Measurements from ENCODE around the gene TBRG4.

Gene TBRG4

DNA sequence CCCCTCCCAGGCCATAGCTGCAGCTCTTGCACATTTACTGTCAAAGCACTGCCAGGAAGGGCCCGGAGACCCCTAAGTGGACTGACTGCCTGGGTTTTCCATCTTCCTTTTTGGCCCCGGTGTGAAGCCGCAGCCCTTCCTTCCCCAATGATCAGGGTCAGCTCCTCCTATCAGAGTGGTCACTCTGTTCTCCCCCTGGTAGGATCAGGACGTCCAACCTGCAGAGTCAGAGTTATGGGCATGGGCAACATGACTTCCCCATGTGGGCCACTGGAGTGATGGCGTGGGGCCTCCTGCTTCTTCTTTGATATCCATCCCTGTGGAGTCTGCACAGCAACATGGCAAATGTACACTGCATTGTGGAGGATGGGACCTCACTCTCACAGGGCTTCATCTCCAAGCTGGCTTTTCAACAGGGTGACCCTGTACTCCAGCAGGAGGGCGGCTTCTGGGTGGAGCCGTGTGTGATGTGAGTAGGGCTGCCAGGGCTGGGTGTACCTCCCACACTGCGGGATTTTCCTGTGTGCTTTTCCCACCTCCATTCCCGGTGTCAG lies 39.7 kb upstream of the TBRG4 start:
- H3K4me3 ChIP-seq (ENCODE audit: low read length), result no peak overlapping the region
- TF ChIP-seq, protein P1, sequence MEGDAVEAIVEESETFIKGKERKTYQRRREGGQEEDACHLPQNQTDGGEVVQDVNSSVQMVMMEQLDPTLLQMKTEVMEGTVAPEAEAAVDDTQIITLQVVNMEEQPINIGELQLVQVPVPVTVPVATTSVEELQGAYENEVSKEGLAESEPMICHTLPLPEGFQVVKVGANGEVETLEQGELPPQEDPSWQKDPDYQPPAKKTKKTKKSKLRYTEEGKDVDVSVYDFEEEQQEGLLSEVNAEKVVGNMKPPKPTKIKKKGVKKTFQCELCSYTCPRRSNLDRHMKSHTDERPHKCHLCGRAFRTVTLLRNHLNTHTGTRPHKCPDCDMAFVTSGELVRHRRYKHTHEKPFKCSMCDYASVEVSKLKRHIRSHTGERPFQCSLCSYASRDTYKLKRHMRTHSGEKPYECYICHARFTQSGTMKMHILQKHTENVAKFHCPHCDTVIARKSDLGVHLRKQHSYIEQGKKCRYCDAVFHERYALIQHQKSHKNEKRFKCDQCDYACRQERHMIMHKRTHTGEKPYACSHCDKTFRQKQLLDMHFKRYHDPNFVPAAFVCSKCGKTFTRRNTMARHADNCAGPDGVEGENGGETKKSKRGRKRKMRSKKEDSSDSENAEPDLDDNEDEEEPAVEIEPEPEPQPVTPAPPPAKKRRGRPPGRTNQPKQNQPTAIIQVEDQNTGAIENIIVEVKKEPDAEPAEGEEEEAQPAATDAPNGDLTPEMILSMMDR (conservative IDR thresholded peaks at IDR 0.05; ENCODE audit: low read depth, low read length), result no peak
- DNase-seq (ENCODE audit: low read depth), result no peak

DNA sequence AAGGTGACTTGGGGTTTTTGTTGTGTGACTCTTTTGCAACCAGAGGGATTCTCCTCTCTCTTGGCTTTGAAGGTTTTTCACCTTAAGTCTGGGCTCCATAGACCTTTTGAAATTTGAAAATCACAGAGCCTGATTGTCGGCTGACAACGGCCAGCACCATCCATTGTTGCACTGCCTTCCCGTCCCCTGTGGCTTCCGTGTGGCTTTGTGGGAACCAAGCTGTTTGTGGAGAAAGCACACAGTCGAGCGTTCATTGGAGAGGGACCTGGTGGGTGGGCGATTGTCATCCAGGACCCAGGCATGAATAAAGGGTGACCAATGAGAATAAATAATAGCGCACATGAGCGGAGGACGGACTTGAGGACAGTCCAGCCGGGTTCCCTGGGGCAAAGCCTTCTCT lies 38.7 kb upstream of the TBRG4 start:
- no peak overlapping the region for H3K4me3 ChIP-seq (ENCODE audit: low read length)
- no peak for DNase-seq (ENCODE audit: low read depth)
- TF ChIP-seq, protein P1 (conservative IDR thresholded peaks at IDR 0.05; ENCODE audit: low read depth, low read length), result no peak

DNA sequence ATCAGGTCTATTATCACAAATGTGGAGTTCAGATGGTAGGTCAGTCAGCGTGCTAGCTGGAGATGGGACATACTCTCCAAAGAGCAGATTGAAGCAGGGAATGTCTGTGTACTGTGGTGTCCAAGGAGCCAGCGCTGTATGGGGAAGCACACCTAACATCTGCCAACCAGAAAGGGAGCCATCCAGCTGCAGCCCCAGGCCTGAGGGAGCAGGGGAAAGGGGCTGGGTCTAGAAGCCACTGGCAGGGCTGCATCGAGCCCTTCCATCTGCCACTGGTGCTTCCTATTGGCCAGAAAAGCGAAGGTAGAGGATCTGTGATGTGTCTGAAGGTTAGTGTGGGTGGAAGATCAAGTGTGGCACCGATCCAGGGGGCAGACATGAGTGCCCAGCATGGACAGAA lies 38.1 kb upstream of the TBRG4 start:
- H3K4me3 ChIP-seq (ENCODE audit: low read length), result no peak overlapping the region
- DNase-seq (ENCODE audit: low read depth), result no peak
- TF ChIP-seq, protein P1 (conservative IDR thresholded peaks at IDR 0.05; ENCODE audit: low read depth, low read length), result no peak

DNA sequence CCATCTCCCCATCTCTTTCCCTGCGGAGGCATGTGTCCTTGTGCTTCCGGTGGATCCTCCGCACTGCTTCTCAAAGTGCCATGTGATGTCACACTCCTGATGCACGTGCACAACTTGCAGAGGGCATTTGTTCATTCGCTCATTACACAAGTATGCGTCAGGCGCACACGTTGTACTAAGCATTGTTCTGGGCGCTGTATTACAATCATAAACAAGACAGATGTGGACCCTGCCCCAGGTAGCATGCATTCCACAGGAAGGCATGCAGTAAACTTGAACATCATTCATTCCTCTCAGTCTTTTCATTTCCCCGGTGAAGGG lies 37.1 kb upstream of the TBRG4 start:
- no peak for DNase-seq (ENCODE audit: low read depth)
- TF ChIP-seq, protein P1 (conservative IDR thresholded peaks at IDR 0.05; ENCODE audit: low read depth, low read length), result no peak
- H3K4me3 ChIP-seq (ENCODE audit: low read length), result no peak overlapping the region

DNA sequence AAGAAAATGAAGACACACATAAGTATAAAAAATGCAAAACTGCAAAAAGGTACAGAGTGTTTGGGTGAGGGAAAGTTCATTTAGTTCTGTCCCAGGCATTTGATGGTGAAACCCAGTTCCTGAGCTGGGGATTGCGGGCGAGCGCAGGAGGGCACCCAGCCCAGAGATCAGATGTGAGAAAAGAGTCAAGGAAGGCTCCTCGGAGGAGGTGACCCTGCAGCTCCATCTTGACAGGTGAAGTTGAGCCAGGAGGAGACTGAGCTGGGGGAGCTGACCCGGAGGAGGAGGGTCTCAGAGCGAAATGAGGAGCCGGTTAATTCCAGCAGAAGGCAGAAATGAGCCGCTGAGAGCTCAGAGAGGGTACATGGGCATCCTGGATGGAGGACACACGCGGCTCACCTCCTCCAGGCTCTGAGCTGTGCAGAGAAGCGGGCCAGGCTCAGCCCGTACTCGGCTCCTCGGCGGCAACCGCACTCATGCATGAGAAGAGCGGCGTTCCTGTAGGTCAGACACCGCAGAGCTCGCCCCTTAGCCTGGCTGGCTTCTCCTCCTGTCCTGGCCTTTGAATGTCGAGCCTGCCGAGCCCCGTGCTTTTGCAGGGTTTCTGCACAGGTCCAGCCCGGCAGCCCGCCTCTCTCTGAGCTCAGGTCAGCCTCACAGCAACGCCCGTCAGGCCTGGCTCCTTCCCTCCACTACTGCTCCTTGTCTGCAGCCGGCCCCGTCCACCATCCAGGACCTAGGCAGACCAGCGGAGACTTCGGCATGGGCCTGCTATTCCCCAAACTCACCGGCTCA lies 36.6 kb upstream of the TBRG4 start:
- H3K4me3 ChIP-seq (ENCODE audit: low read length), result no peak overlapping the region

DNA sequence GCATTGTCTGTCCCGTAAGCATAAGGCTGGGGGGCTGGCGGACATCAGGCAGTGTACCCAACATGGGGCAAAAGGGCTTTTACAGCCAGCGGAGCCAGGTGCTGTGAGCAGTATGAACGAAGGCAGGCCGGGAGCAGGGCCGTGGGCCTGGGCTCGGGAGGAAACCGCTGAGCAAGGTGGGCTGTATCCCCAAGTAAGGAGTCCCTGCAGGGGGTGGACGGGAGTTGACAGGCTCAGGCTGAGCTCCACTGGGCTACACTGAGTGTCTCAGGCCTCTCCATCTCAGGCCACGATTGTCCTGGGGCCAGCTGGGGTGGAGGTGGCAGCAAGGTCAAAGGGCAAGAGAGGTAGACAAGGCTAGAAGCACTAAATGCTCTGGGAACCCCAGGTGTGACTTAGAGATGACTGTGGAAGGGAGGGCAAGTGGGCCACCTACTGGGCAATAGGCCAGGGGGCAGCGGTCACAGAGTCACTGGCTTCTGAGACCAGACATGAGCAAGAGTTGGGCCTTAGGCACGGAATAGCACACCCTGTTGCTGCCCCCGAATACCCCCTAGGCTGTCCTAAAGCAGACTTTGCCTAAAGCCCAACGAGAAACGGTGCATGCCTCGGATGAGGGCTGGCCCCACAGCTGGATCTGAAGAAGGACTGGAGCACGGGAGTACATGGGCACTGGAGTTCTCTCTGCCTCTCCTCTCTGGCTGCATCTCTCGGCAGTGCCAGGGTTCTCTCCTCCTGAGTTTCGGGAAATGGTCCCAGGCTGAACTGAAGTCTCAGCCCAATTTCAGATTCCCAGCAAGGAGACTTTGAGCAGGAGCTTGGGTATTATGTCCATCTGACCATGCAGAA lies 35.3 kb upstream of the TBRG4 start:
- no peak overlapping the region for H3K4me3 ChIP-seq (ENCODE audit: low read length)
- TF ChIP-seq, protein P1 (conservative IDR thresholded peaks at IDR 0.05; ENCODE audit: low read depth, low read length), result no peak
- DNase-seq (ENCODE audit: low read depth), result no peak

More for the DNA sequence above, 36.6 kb upstream of the TBRG4 start:
- TF ChIP-seq, protein P1 (conservative IDR thresholded peaks at IDR 0.05; ENCODE audit: low read depth, low read length), result no peak
- no peak for DNase-seq (ENCODE audit: low read depth)
